Activated CD8-positive, alpha-beta memory T cell treated with anti-CD3 and anti-CD28 coated beads, Interleukin-2, amount 50 U/mL, for 24 hours (primary cell): ENCODE data around the gene FIBCD1.

Source experiments
- DNase-seq: peaks from one replicate; pipeline ENCODE4 v3.0.0-alpha.2; 2020; ENCODE audit errors: extremely low read depth

FIBCD1 gene

GRCh38 chr9:130880599-130881220, 58.3 kb downstream of the FIBCD1 start:
- no peak for DNase-seq

GRCh38 chr9:130879863-130880411, 59.1 kb downstream of the FIBCD1 start:
- no peak for DNase-seq

- DNase-seq = no peak
Observed at GRCh38 chr9:130878295-130878694, 60.8 kb downstream of the FIBCD1 start.

- no peak for DNase-seq
Observed at GRCh38 chr9:130877300-130877699, 61.7 kb downstream of the FIBCD1 start.

- no peak for DNase-seq
Observed at GRCh38 chr9:130874783-130875182, 64.3 kb downstream of the FIBCD1 start.

- no peak for DNase-seq
Observed at GRCh38 chr9:130873966-130874365, 65.1 kb downstream of the FIBCD1 start.

GRCh38 chr9:130872912-130873503, 66.0 kb downstream of the FIBCD1 start:
- DNase-seq = no peak

GRCh38 chr9:130872508-130872907, 66.5 kb downstream of the FIBCD1 start:
- no peak for DNase-seq

GRCh38 chr9:130872093-130872492, 67.0 kb downstream of the FIBCD1 start:
- no peak for DNase-seq

GRCh38 chr9:130871395-130872062, 67.5 kb downstream of the FIBCD1 start:
- no peak for DNase-seq

GRCh38 chr9:130870491-130871381, 68.3 kb downstream of the FIBCD1 start:
- DNase-seq = no peak

GRCh38 chr9:130869250-130869649, 69.8 kb downstream of the FIBCD1 start:
- no peak for DNase-seq

GRCh38 chr9:130868230-130868629, 70.8 kb downstream of the FIBCD1 start:
- DNase-seq = no peak

- no peak for DNase-seq
Observed at GRCh38 chr9:130867556-130867955, 71.5 kb downstream of the FIBCD1 start.

GRCh38 chr9:130866474-130866965, 72.5 kb downstream of the FIBCD1 start:
- peak; percentile 7 for DNase-seq

GRCh38 chr9:130865921-130866320, 73.1 kb downstream of the FIBCD1 start:
- no peak for DNase-seq

- DNase-seq = no peak
Observed at GRCh38 chr9:130864541-130864940, 74.5 kb downstream of the FIBCD1 start.

- DNase-seq = no peak
Observed at GRCh38 chr9:130862747-130863146, 76.3 kb downstream of the FIBCD1 start.

- DNase-seq = no peak
Observed at GRCh38 chr9:130862217-130862616, 76.8 kb downstream of the FIBCD1 start.

GRCh38 chr9:130861372-130862180, 77.5 kb downstream of the FIBCD1 start:
- no peak for DNase-seq
